ENCODE results near the gene HOXA9. TPM values are rescaled to one million over a fixed set of nuclear protein-coding genes. Genes with fewer than 3 reads are reported as not detected.
A peak's percentile ranks its signal among the peaks of the same experiment; 100 is the strongest.

Gene HOXA9
- total and polyA plus RNA-seq, 7 donors, result 13.0 to 35.7 (median 21.6) TPM

DNA sequence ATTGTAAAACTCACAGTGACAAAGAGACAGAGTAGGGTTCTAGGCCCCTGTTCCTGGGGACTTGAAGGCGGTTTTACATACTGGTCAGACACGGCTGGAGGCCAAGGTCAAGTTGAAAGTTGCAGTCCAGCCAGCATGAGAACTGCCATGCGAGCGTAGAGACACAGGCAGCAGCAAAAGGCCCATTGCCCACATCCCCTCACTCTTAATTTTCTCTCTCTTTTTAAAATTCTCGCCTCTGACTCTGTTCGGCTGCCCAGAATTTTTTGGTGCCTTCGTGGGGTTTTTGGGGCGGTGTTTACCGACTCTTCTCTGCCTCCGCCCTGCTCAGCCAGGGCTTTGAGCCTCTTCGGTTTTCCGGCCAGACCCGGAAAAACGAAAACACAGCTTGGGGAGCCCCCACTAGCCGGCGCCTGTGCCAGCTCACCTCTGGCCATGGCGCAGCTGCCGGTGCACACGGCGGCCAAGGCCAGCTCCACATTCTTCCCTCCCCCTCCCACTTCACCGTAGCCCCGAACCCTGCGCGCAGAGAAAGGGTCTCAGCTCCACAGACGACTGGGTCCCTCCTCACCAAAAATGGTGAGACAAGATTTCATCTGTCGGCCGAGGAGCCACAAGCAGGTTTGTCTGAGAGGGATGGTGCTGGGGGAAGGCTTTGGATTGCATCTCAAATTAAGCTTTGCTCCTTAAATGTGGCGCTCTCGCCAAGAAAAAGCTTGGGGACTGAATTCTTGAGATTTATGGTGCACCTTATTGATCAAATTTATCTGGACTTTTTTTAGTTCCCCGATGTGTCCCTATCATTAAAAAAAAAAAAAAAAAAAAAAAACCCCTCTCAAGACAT lies 36.9 kb upstream of the HOXA9 start:
- DNase-seq, result no peak
- Histone ChIP-seq H3K27me3 (peaks cover 17 to 78% (median 19%) of the 10 kb centered on the region in 3 donors), H3K36me3 (no peaks in the 10 kb centered on the region), H3K4me1 (peaks cover 0 to 45% (median 34%) of the 10 kb centered on the region in 4 donors), H3K4me3 (no peak overlapping the region), H3K9me3 (no peaks in the 10 kb centered on the region), H3K27ac (peak overlapping the region in 2 of 4 donors; percentile 97 to 98)
- TF ChIP-seq POLR2AphosphoS5 (IDR thresholded peaks at IDR 0.05) (no peak), EP300 (IDR thresholded peaks at IDR 0.05) (no peak), CTCF (IDR thresholded peaks at IDR 0.05) (no peak), POLR2A (IDR thresholded peaks at IDR 0.05) (no peak)
- intact Hi-C loops (cut with DNase I), result loop anchor here (5.0 to 10.0 kb wide), 3 partner anchors 540 to 1203 kb away; partner anchors contain the start of gene TAX1BP1
- 6 to 27% methylated on average over 30 of the region's 30 CpGs for WGBS, 2 donors

DNA sequence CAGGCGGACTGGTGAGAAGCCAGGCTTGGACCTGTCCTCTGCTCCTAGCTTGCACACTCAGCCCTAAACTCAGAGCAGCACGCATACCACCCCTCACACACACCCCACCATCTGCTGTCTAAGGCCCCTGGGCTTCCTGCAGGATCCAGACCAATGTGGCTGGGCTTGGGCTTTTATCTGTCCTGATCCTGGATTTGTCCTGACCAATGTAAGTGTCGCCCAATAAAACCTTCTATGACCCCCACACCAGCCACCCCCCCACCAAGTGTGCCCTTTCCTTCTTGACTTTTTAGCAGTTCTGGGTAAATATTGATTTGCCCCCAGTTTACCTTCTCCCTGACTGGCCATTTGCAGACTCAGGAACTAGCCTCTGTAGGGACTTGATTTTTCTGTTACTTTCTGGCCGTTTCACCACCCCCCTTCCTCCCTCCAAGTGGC lies 36.3 kb upstream of the HOXA9 start:
- Histone ChIP-seq H3K4me1 (peaks cover 0 to 52% (median 34%) of the 10 kb centered on the region in 4 donors), H3K27ac (peak overlapping the region in 2 of 4 donors; percentile 97 to 98), H3K9me3 (no peaks in the 10 kb centered on the region), H3K36me3 (no peaks in the 10 kb centered on the region), H3K27me3 (peaks cover 17 to 72% (median 19%) of the 10 kb centered on the region in 3 donors), H3K4me3 (peak overlapping the region in 2 of 4 donors; percentile 65 to 76)
- DNase-seq, result no peak
- 12 to 23% methylated on average over 4 of the region's 4 CpGs for WGBS, 2 donors
- TF ChIP-seq POLR2A (IDR thresholded peaks at IDR 0.05) (no peak), CTCF (IDR thresholded peaks at IDR 0.05) (no peak), EP300 (IDR thresholded peaks at IDR 0.05) (no peak), POLR2AphosphoS5 (IDR thresholded peaks at IDR 0.05) (no peak)
- intact Hi-C loops (cut with DNase I), result loop anchor here (5.0 to 10.0 kb wide), 3 partner anchors 541 to 1203 kb away; partner anchors contain the start of gene TAX1BP1

- H3K4me1 ChIP-seq, result peaks cover 0 to 55% (median 34%) of the 10 kb centered on the region in 4 donors
- TF ChIP-seq CTCF (IDR thresholded peaks at IDR 0.05), result no peak
- no peak for TF ChIP-seq POLR2A (IDR thresholded peaks at IDR 0.05)
- no peak for TF ChIP-seq EP300 (IDR thresholded peaks at IDR 0.05)
- no peak for TF ChIP-seq POLR2AphosphoS5 (IDR thresholded peaks at IDR 0.05)
- no peaks in the 10 kb centered on the region for H3K36me3 ChIP-seq
- H3K27ac ChIP-seq, result peak overlapping the region in 3 of 4 donors; percentile 97 to 98 (median 98)
- DNase-seq, result no peak
- H3K27me3 ChIP-seq, result peaks cover 15 to 65% (median 17%) of the 10 kb centered on the region in 3 donors
- peak overlapping the region; percentile 55 to 76 (median 64) for H3K4me3 ChIP-seq
- intact Hi-C loops (cut with DNase I), result loop anchor here (5.0 to 10.0 kb wide), 3 partner anchors 541 to 1204 kb away; partner anchors contain the start of gene TAX1BP1
- WGBS, 2 donors, result 4 to 15% methylated on average over 14 of the region's 14 CpGs
- no peaks in the 10 kb centered on the region for H3K9me3 ChIP-seq
Measured at GRCh38 chr7:27200761-27201579, 35.6 kb upstream of the HOXA9 start.

DNA sequence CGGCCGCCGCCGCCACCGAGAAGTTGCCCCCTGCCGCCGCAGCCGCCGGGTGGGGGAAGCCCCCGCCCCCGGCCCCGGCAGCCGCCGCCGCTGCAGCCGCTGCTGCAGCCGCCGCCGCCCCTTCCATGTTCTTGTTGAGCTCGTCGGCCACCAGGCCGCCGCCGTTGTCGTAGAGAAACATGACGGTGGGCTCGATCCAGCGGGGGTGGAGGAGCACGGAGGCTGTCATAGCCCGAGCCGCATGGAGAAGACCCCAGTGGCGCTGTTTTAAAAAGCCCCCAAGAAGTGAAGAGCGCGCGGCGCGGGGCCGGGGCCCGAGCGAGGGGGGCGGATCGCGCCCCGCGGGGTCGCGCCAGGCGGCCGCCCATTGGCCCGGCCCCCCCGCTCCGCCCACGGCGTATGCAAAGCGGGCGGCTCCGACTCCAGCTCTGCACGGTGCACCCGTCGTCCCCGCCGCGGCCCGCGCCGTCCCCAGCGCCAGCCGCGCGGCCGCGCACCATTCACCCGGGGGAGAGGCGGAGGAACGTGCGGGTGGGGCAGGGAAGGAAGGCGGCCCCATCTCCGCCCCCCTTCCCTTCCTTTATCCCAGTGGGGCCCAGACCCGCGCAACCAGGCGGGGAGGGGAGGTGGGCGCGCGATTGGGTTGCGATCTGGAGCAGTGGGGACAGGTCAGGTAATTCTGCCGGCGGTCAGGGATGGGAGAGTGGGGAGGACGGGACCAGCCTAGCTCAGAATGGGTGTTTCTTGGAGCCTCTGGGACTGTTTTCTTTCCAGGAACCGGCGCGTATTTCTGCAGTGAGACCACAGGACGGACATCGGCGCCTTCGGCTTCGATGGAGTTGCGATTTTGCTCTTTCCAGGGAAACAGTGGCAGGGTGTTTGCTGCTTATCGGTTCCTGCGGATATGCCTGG lies 34.8 kb upstream of the HOXA9 start, which contains the start of gene HOXA13:
Gene HOXA13 (minus strand): TSS at position 243 of the 912 bp plus-strand sequence. CDS start 14 bp downstream, at position 229.
- peak; percentile 90 for DNase-seq
- Histone ChIP-seq H3K36me3 (no peaks in the 10 kb centered on the region), H3K4me3 (peak within 1 kb of the TSS; percentile 63 to 78 (median 70)), H3K27ac (peak within 1 kb of the TSS in 3 of 4 donors; percentile 97 to 98 (median 98)), H3K9me3 (no peaks in the 10 kb centered on the region), H3K27me3 (peaks cover 8 to 57% (median 9%) of the 10 kb centered on the region in 3 donors), H3K4me1 (peaks cover 0 to 50% (median 30%) of the 10 kb centered on the region in 4 donors)
- no peak for TF ChIP-seq CTCF (IDR thresholded peaks at IDR 0.05)
- TF ChIP-seq POLR2AphosphoS5 (IDR thresholded peaks at IDR 0.05), result peak; percentile 29 to 60 (median 57)
- TF ChIP-seq POLR2A (IDR thresholded peaks at IDR 0.05), result peak in 1 of 2 donors; percentile 56
- no peak for TF ChIP-seq EP300 (IDR thresholded peaks at IDR 0.05)
- intact Hi-C loops (cut with DNase I), result loop anchor here (2.0 to 10.0 kb wide), 9 partner anchors 377 to 1205 kb away; partner anchors contain the start of genes HIBADH and TAX1BP1
- 1 to 2% methylated on average over 99 of the region's 99 CpGs for WGBS, 2 donors

Data from sigmoid colon (tissue), 7 donors.